Stimulated activated naive CD8-positive, alpha-beta T cell treated with anti-CD3 and anti-CD28 coated beads, Interleukin-15, Interleukin-2, amounts not matched to agents 100 ng/mL and 50 ng/mL, for 24 hours (primary cell): ENCODE results near the gene PI4KA.

Experiments
- H3K27ac Mint-ChIP-seq: one replicate; pipeline ENCODE4 v1.8.0; 2021; ENCODE audit warnings: mild to moderate bottlenecking, mixed read lengths
- H3K27me3 Mint-ChIP-seq: one replicate; pipeline ENCODE4 v1.8.0; 2021; ENCODE audit warnings: mixed read lengths
- H3K36me3 Mint-ChIP-seq: one replicate; pipeline ENCODE4 v1.8.0; 2021; ENCODE audit warnings: low read depth, mixed read lengths
- H3K4me1 Mint-ChIP-seq: one replicate; pipeline ENCODE4 v1.8.0; 2021; ENCODE audit warnings: low read depth, mixed read lengths
- H3K4me3 Mint-ChIP-seq: one replicate; pipeline ENCODE4 v1.8.0; 2021; ENCODE audit warnings: mild to moderate bottlenecking, mixed read lengths
- H3K9me3 Mint-ChIP-seq: one replicate; pipeline ENCODE4 v1.8.0; 2021; ENCODE audit warnings: mixed read lengths

The PI4KA gene

GRCh38 chr22:20787746-20788626, 70.6 kb downstream of the PI4KA start:
- peaks cover 26% of the 10 kb centered on the region for H3K36me3 Mint-ChIP-seq
- no peaks in the 10 kb centered on the region for H3K27me3 Mint-ChIP-seq
- H3K4me3 Mint-ChIP-seq, result no peak overlapping the region
- no peak overlapping the region for H3K27ac Mint-ChIP-seq
- H3K9me3 Mint-ChIP-seq, result no peaks in the 10 kb centered on the region
- H3K4me1 Mint-ChIP-seq, result peaks cover 5% of the 10 kb centered on the region

GRCh38 chr22:20787223-20787622, 71.4 kb downstream of the PI4KA start:
- no peak overlapping the region for H3K27ac Mint-ChIP-seq

GRCh38 chr22:20786536-20786979, 72.1 kb downstream of the PI4KA start:
- H3K4me3 Mint-ChIP-seq, result no peak overlapping the region
- H3K9me3 Mint-ChIP-seq, result no peaks in the 10 kb centered on the region
- H3K4me1 Mint-ChIP-seq, result peaks cover 13% of the 10 kb centered on the region
- no peaks in the 10 kb centered on the region for H3K27me3 Mint-ChIP-seq
- peaks cover 20% of the 10 kb centered on the region for H3K36me3 Mint-ChIP-seq
- H3K27ac Mint-ChIP-seq, result no peak overlapping the region

More at GRCh38 chr22:20787223-20787622, 71.4 kb downstream of the PI4KA start:
- no peaks in the 10 kb centered on the region for H3K9me3 Mint-ChIP-seq
- H3K27me3 Mint-ChIP-seq, result no peaks in the 10 kb centered on the region
- H3K36me3 Mint-ChIP-seq, result peaks cover 22% of the 10 kb centered on the region
- H3K4me1 Mint-ChIP-seq, result peaks cover 6% of the 10 kb centered on the region
- no peak overlapping the region for H3K4me3 Mint-ChIP-seq

- H3K4me3 Mint-ChIP-seq, result no peak overlapping the region
- H3K9me3 Mint-ChIP-seq, result no peaks in the 10 kb centered on the region
- no peak overlapping the region for H3K27ac Mint-ChIP-seq
- peaks cover 16% of the 10 kb centered on the region for H3K36me3 Mint-ChIP-seq
- H3K4me1 Mint-ChIP-seq, result peaks cover 18% of the 10 kb centered on the region
- H3K27me3 Mint-ChIP-seq, result no peaks in the 10 kb centered on the region
Observed at GRCh38 chr22:20786048-20786447, 72.6 kb downstream of the PI4KA start.

- no peak overlapping the region for H3K27ac Mint-ChIP-seq
- H3K4me1 Mint-ChIP-seq, result peaks cover 20% of the 10 kb centered on the region
- H3K9me3 Mint-ChIP-seq, result no peaks in the 10 kb centered on the region
- no peaks in the 10 kb centered on the region for H3K27me3 Mint-ChIP-seq
- peaks cover 11% of the 10 kb centered on the region for H3K36me3 Mint-ChIP-seq
- no peak overlapping the region for H3K4me3 Mint-ChIP-seq
Observed at GRCh38 chr22:20785415-20785814, 73.2 kb downstream of the PI4KA start.

GRCh38 chr22:20783844-20784723, 74.5 kb downstream of the PI4KA start:
- H3K27me3 Mint-ChIP-seq, result no peaks in the 10 kb centered on the region
- H3K9me3 Mint-ChIP-seq, result no peaks in the 10 kb centered on the region
- peaks cover 29% of the 10 kb centered on the region for H3K4me1 Mint-ChIP-seq
- H3K27ac Mint-ChIP-seq, result no peak overlapping the region
- H3K4me3 Mint-ChIP-seq, result no peak overlapping the region
- peaks cover 19% of the 10 kb centered on the region for H3K36me3 Mint-ChIP-seq

GRCh38 chr22:20783300-20783673, 75.3 kb downstream of the PI4KA start:
- Mint-ChIP-seq H3K36me3 (peaks cover 13% of the 10 kb centered on the region), H3K27ac (no peak overlapping the region), H3K9me3 (no peaks in the 10 kb centered on the region), H3K4me3 (no peak overlapping the region), H3K27me3 (no peaks in the 10 kb centered on the region), H3K4me1 (peaks cover 35% of the 10 kb centered on the region)

GRCh38 chr22:20782596-20783299, 75.9 kb downstream of the PI4KA start:
- Mint-ChIP-seq H3K4me1 (peaks cover 36% of the 10 kb centered on the region), H3K27me3 (no peaks in the 10 kb centered on the region), H3K4me3 (no peak overlapping the region), H3K36me3 (peaks cover 13% of the 10 kb centered on the region), H3K9me3 (no peaks in the 10 kb centered on the region), H3K27ac (no peak overlapping the region)

GRCh38 chr22:20782083-20782482, 76.5 kb downstream of the PI4KA start:
- Mint-ChIP-seq H3K9me3 (no peaks in the 10 kb centered on the region), H3K36me3 (peaks cover 13% of the 10 kb centered on the region), H3K27me3 (no peaks in the 10 kb centered on the region), H3K4me1 (peaks cover 36% of the 10 kb centered on the region), H3K27ac (no peak overlapping the region), H3K4me3 (no peak overlapping the region)

GRCh38 chr22:20781272-20781990, 77.2 kb downstream of the PI4KA start:
- no peaks in the 10 kb centered on the region for H3K9me3 Mint-ChIP-seq
- H3K36me3 Mint-ChIP-seq, result peaks cover 8% of the 10 kb centered on the region
- no peaks in the 10 kb centered on the region for H3K27me3 Mint-ChIP-seq
- H3K4me3 Mint-ChIP-seq, result no peak overlapping the region
- H3K27ac Mint-ChIP-seq, result peak overlapping the region; percentile 68
- peaks cover 36% of the 10 kb centered on the region for H3K4me1 Mint-ChIP-seq

GRCh38 chr22:20779818-20780158, 78.8 kb downstream of the PI4KA start:
- no peaks in the 10 kb centered on the region for H3K9me3 Mint-ChIP-seq
- peaks cover 8% of the 10 kb centered on the region for H3K36me3 Mint-ChIP-seq
- no peak overlapping the region for H3K27ac Mint-ChIP-seq
- H3K4me3 Mint-ChIP-seq, result no peak overlapping the region
- H3K4me1 Mint-ChIP-seq, result peaks cover 36% of the 10 kb centered on the region
- H3K27me3 Mint-ChIP-seq, result no peaks in the 10 kb centered on the region

- Mint-ChIP-seq H3K4me1 (peaks cover 36% of the 10 kb centered on the region), H3K27ac (peak overlapping the region; percentile 11), H3K36me3 (peaks cover 8% of the 10 kb centered on the region), H3K9me3 (no peaks in the 10 kb centered on the region), H3K27me3 (no peaks in the 10 kb centered on the region), H3K4me3 (no peak overlapping the region)
Observed at GRCh38 chr22:20779014-20779817, 79.4 kb downstream of the PI4KA start.

- no peak overlapping the region for H3K4me3 Mint-ChIP-seq
- no peak overlapping the region for H3K27ac Mint-ChIP-seq
- H3K4me1 Mint-ChIP-seq, result peaks cover 31% of the 10 kb centered on the region
- H3K36me3 Mint-ChIP-seq, result peaks cover 8% of the 10 kb centered on the region
- no peaks in the 10 kb centered on the region for H3K9me3 Mint-ChIP-seq
- H3K27me3 Mint-ChIP-seq, result no peaks in the 10 kb centered on the region
Observed at GRCh38 chr22:20777420-20778177, 81.0 kb downstream of the PI4KA start.
